ENCODE results near the gene AMZ1. TPM values are rescaled to one million over a fixed set of nuclear protein-coding genes. Genes with fewer than 3 reads are reported as not detected.

Gene AMZ1
- total RNA-seq, 2 donors from 2014 or later, result 0.66 to 1.6 TPM

DNA sequence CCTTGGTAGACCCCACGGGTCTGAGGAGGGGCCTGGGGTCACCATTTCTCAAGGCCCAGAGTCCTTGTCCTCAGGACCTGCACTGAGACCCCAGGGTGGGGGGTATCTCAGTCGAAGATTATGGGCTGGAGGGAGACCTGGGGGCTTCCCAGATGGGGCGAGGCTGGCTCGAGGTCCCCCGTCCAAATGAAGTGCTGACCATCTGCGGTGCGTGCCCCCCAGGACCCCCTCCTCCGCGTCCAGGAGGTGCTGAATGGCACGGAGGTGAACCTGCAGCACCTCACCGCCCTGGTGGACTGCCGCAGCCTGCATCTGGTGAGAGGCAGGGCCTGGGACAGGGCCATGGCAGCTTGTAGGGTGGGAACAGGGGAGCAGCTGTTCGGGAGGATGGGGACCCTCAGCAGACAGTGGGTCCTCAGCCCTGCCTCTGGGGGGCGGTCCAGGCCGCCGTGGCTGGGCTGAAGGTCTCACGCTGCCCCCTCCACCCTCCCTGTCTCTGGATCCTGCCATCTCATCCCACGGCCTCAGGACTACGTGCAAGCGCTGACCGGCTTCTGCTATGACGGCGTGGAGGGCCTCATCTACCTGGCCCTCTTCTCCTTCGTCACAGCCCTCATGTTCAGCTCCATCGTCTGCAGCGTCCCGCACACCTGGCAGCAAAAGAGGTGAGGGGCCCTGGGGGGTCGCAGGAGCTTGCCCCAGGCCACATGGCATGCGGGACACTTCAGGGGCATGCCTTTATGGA lies 32.0 kb upstream of the AMZ1 start:
- H3K9me3 Mint-ChIP-seq, result no peaks in the 10 kb centered on the region
- H3K36me3 ChIP-seq (ENCODE audit: control insufficient read depth, insufficient read depth, low read length), result peaks cover 20% of the 10 kb centered on the region
- H3K4me1 Mint-ChIP-seq, result no peaks in the 10 kb centered on the region
- H3K27ac ChIP-seq (ENCODE audit: low read depth, low read length), result no peak overlapping the region
- H3K4me1 ChIP-seq (ENCODE audit: control insufficient read depth, insufficient read depth, low read length), result no peaks in the 10 kb centered on the region
- DNase-seq, result no peak
- H3K9ac ChIP-seq (ENCODE audit: extremely low read depth, low read length, poor library complexity, severe bottlenecking), result no peak overlapping the region
- H3K27me3 Mint-ChIP-seq (ENCODE audit: insufficient read depth), result no peaks in the 10 kb centered on the region
- H3K36me3 Mint-ChIP-seq (ENCODE audit: low read depth), result peaks cover 28% of the 10 kb centered on the region
- H3K4me3 ChIP-seq (ENCODE audit: low read length), result no peak overlapping the region
- H3K27ac Mint-ChIP-seq, result no peak overlapping the region
- H3K9me3 ChIP-seq (ENCODE audit: control insufficient read depth, low read length), result no peaks in the 10 kb centered on the region
- 94% methylated on average over 17 to 29 of the region's 29 CpGs for WGBS, 2 experiments (ENCODE audit: insufficient coverage in 1 of 2, insufficient read length in 1 of 2)
- TF ChIP-seq, protein P1, sequence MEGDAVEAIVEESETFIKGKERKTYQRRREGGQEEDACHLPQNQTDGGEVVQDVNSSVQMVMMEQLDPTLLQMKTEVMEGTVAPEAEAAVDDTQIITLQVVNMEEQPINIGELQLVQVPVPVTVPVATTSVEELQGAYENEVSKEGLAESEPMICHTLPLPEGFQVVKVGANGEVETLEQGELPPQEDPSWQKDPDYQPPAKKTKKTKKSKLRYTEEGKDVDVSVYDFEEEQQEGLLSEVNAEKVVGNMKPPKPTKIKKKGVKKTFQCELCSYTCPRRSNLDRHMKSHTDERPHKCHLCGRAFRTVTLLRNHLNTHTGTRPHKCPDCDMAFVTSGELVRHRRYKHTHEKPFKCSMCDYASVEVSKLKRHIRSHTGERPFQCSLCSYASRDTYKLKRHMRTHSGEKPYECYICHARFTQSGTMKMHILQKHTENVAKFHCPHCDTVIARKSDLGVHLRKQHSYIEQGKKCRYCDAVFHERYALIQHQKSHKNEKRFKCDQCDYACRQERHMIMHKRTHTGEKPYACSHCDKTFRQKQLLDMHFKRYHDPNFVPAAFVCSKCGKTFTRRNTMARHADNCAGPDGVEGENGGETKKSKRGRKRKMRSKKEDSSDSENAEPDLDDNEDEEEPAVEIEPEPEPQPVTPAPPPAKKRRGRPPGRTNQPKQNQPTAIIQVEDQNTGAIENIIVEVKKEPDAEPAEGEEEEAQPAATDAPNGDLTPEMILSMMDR (conservative IDR thresholded peaks at IDR 0.05), result no peak
- no peaks in the 10 kb centered on the region for H3K27me3 ChIP-seq (ENCODE audit: control insufficient read depth, insufficient read depth, low read length, poor library complexity, severe bottlenecking)
- no peak overlapping the region for H3K4me3 Mint-ChIP-seq

DNA sequence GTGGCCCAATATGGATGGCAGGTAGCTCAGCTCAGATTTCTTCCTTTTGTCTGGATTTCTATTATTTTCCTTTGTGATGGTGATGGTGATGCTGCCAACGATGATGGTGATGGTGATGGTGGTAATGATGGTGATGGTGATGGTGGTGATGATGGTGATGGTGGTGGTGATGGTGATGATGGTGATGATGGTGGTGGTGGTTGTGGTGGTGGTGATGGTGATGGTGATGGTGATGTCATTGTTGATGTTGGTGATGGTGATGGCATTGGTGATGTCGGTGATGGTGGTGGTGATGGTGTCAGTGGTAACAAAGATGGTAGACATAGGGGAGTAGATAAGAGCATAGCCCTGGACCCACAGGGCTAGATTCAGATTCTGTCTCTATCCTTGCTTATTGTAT lies 30.8 kb upstream of the AMZ1 start:
- no peak overlapping the region for H3K4me3 Mint-ChIP-seq
- TF ChIP-seq, protein P1 (conservative IDR thresholded peaks at IDR 0.05), result no peak
- no peaks in the 10 kb centered on the region for H3K4me1 Mint-ChIP-seq
- DNase-seq, result no peak
- H3K4me1 ChIP-seq (ENCODE audit: control insufficient read depth, insufficient read depth, low read length), result no peaks in the 10 kb centered on the region
- no peaks in the 10 kb centered on the region for H3K9me3 ChIP-seq (ENCODE audit: control insufficient read depth, low read length)
- no peaks in the 10 kb centered on the region for H3K9me3 Mint-ChIP-seq
- no peaks in the 10 kb centered on the region for H3K27me3 Mint-ChIP-seq (ENCODE audit: insufficient read depth)
- H3K27ac Mint-ChIP-seq, result no peak overlapping the region
- peaks cover 13% of the 10 kb centered on the region for H3K36me3 ChIP-seq (ENCODE audit: control insufficient read depth, insufficient read depth, low read length)
- 93% methylated on average over 2 of the region's 2 CpGs; no CpG with 5 or more reads in 1 of the 2 experiments for WGBS, 2 experiments (ENCODE audit: insufficient coverage in 1 of 2, insufficient read length in 1 of 2)
- no peak overlapping the region for H3K4me3 ChIP-seq (ENCODE audit: low read length)
- H3K36me3 Mint-ChIP-seq (ENCODE audit: low read depth), result peaks cover 26% of the 10 kb centered on the region
- no peak overlapping the region for H3K9ac ChIP-seq (ENCODE audit: extremely low read depth, low read length, poor library complexity, severe bottlenecking)
- no peak overlapping the region for H3K27ac ChIP-seq (ENCODE audit: low read depth, low read length)
- no peaks in the 10 kb centered on the region for H3K27me3 ChIP-seq (ENCODE audit: control insufficient read depth, insufficient read depth, low read length, poor library complexity, severe bottlenecking)

DNA sequence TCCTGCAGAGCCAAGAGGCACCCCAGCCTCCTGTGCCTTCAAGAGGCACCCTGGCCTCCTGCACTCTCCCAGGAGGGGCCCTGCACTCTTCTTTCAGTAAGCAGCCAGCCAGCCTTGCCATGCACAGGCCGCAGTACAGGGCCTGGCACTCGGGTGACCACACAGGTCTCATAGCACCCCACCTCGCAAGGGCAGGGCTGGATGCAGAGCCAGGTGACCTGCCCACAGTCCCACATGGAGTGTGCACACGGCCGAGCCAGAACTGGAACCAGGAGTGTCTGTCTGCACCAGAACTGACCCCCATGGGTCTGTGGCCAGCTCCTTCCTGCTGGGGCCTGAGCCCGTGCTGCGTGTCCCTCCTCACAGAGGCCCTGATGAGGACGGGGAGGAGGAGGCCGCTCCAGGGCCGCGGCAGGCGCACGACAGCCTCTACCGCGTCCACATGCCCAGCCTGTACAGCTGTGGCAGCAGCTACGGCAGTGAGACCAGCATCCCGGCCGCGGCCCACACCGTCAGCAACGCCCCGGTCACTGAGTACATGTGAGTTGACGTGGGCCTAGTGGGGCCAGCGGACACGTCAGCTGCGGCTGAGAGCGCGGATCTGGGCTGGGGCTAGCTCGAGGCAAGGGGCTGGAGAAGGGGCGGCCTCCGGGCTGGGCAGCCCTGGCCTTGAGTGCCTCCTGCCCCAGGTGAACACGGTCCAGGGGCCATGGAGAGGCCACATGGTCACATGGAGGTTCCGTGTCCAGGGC lies 29.9 kb upstream of the AMZ1 start:
- Mint-ChIP-seq H3K4me1 (no peaks in the 10 kb centered on the region), H3K36me3 (ENCODE audit: low read depth) (peaks cover 19% of the 10 kb centered on the region), H3K9me3 (no peaks in the 10 kb centered on the region), H3K4me3 (no peak overlapping the region), H3K27me3 (ENCODE audit: insufficient read depth) (no peaks in the 10 kb centered on the region), H3K27ac (no peak overlapping the region)
- H3K4me1 ChIP-seq (ENCODE audit: control insufficient read depth, insufficient read depth, low read length), result no peaks in the 10 kb centered on the region
- DNase-seq, result no peak
- TF ChIP-seq, protein P1 (conservative IDR thresholded peaks at IDR 0.05), result no peak
- no peak overlapping the region for H3K4me3 ChIP-seq (ENCODE audit: low read length)
- H3K9ac ChIP-seq (ENCODE audit: extremely low read depth, low read length, poor library complexity, severe bottlenecking), result no peak overlapping the region
- WGBS, 2 experiments (ENCODE audit: insufficient coverage in 1 of 2, insufficient read length in 1 of 2), result 95 to 97% methylated on average over 25 to 33 of the region's 33 CpGs
- no peaks in the 10 kb centered on the region for H3K27me3 ChIP-seq (ENCODE audit: control insufficient read depth, insufficient read depth, low read length, poor library complexity, severe bottlenecking)
- peaks cover 13% of the 10 kb centered on the region for H3K36me3 ChIP-seq (ENCODE audit: control insufficient read depth, insufficient read depth, low read length)
- H3K9me3 ChIP-seq (ENCODE audit: control insufficient read depth, low read length), result no peaks in the 10 kb centered on the region
- no peak overlapping the region for H3K27ac ChIP-seq (ENCODE audit: low read depth, low read length)

All from endodermal cell (in vitro differentiated cells).